OCI-LY3 (cell line): ENCODE results near the gene XRCC5.

Experiments used
- CTCF ChIP-seq: fragments of 200-600, 300-600 bp; sonication (generic); IDR thresholded peaks from 2 replicates; pipeline ENCODE4 v1.5.1; 2014; ENCODE audit warnings: antibody characterized with exemption, low read length, low read depth
- EZH2phosphoT487 ChIP-seq: fragments of 200-600 bp; shearing (Covaris generic); IDR thresholded peaks from 2 replicates; pipeline ENCODE4 v1.6.1; 2018; ENCODE audit warnings: antibody characterized with exemption, mixed run types, low read depth

GRCh38 chr2:216118474-216118873 lies 9.3 kb downstream of the XRCC5 start:
- TF ChIP-seq CTCF (no peak), EZH2phosphoT487 (no peak)
